GM12878 (cell line): ENCODE measurements around the gene ATF6B. TPM values are rescaled to one million over a fixed set of nuclear protein-coding genes. Genes with fewer than 3 reads are reported as not detected.

Experiments
- ATAC-seq: fragments of 200-7000 bp; cut with Tn5 transposase; 3 replicates; pipeline ENCODE4 v1.9.1; 2020; ENCODE audit warnings: mild to moderate bottlenecking, moderate library complexity
- BruUV-seq: library from RNA; stranded (reverse); fragments of 400-500 nt; replicated peaks from 2 replicates; lab custom pipeline; 2021; lab: Mats Ljungman, UMichigan
- CTCF ChIA-PET: fragments of 300-600 bp; sonication (Branson Sonifier 250); formaldehyde crosslinking; extraction: SDS; loops from one replicate; lab custom pipeline; 2021; ENCODE audit warnings: inconsistent platforms; lab: Yijun Ruan, JAX
- POLR2A ChIA-PET: fragments of 350-600 bp; formaldehyde crosslinking; extraction: SDS; loops from one replicate; lab custom pipeline; 2021; ENCODE audit warnings: inconsistent platforms; lab: Charles Lee
- RAD21 ChIA-PET: fragments of 300-600 bp; sonication (Branson Sonifier 250); formaldehyde crosslinking; loops from one replicate; lab custom pipeline; 2023; ENCODE audit warnings: antibody characterized with exemption; ENCODE audit not compliant: unreplicated experiment; lab: Charles Lee
- SMC1A ChIA-PET: fragments of 300-600 bp; sonication (Branson Sonifier 250); formaldehyde crosslinking; loops from one replicate; lab custom pipeline; 2023; ENCODE audit not compliant: unreplicated experiment, uncharacterized antibody; lab: Charles Lee
- DNase-seq: peaks from one replicate; pipeline ENCODE4 v3.0.0-alpha.2; 2011; ENCODE audit warnings: low read depth, low spot score
- FAIRE-seq: peaks from 3 replicates; lab custom pipeline; 2011; peaks lifted over from hg19 to GRCh38; lab: Jason Lieb, UNC
- H2AFZ ChIP-seq: 2 replicates; pipeline ENCODE4 v1.6.0; 2011; ENCODE audit warnings: low read depth, low read length, control low read depth; ENCODE audit not compliant: control insufficient read depth
- H3K27ac ChIP-seq: 2 replicates; pipeline ENCODE4 v1.5.1; 2011; ENCODE audit warnings: control low read depth; ENCODE audit not compliant: control insufficient read depth, insufficient read depth
- H3K27me3 ChIP-seq, 2 experiments: replicated peaks in 1 of 2; 2 replicates each; pipeline versions ENCODE4 v1.6.0 to v1.6.1; 2011; ENCODE audit warnings: low read length in 1 of 2; ENCODE audit not compliant: control insufficient read depth in 2 of 2, insufficient read depth in 2 of 2
- H3K36me3 ChIP-seq, 2 experiments: 2 replicates each; pipeline ENCODE4 v1.5.1; 2011; ENCODE audit warnings: low read length in 1 of 2; ENCODE audit not compliant: control insufficient read depth in 2 of 2, insufficient read depth in 2 of 2
- H3K4me1 ChIP-seq: 2 replicates; pipeline ENCODE4 v1.6.1; 2011; ENCODE audit warnings: mild to moderate bottlenecking, low read length, moderate library complexity, mixed read lengths; ENCODE audit not compliant: control insufficient read depth, insufficient read depth
- H3K4me2 ChIP-seq: 2 replicates; pipeline ENCODE4 v1.6.0; 2011; ENCODE audit warnings: control low read depth; ENCODE audit not compliant: control insufficient read depth, insufficient read depth
- H3K4me3 ChIP-seq: fragments of 200-600 bp; sonication (generic); 2 replicates; pipeline ENCODE4 v1.5.1; 2016
- H3K79me2 ChIP-seq: 2 replicates; pipeline ENCODE4 v1.6.0; 2011; ENCODE audit warnings: low read length; ENCODE audit not compliant: control insufficient read depth, insufficient read depth
- H3K9ac ChIP-seq: 2 replicates; pipeline ENCODE4 v1.8.0; 2011; ENCODE audit warnings: low read length, control low read depth, mixed read lengths; ENCODE audit not compliant: control insufficient read depth, insufficient read depth
- H3K9me3 ChIP-seq: replicated peaks from 3 replicates; pipeline ENCODE4 v1.5.1; 2011; ENCODE audit warnings: mild to moderate bottlenecking, low read length; ENCODE audit not compliant: control insufficient read depth, insufficient read depth
- H4K20me1 ChIP-seq: 2 replicates; pipeline ENCODE4 v1.6.0; 2011; ENCODE audit not compliant: control insufficient read depth, insufficient read depth
- CHD2 ChIP-seq: IDR thresholded peaks from 2 replicates; pipeline ENCODE4 v1.6.1; 2011; ENCODE audit warnings: low read depth, low read length, improper control_type of control experiment, borderline replicate concordance
- EED ChIP-seq: sonication (generic); IDR thresholded peaks from 2 replicates; pipeline ENCODE4 v1.6.1; 2016; ENCODE audit warnings: antibody characterized with exemption, low read depth
- IKZF1 ChIP-seq: fragments of 450-650 bp; conservative IDR thresholded peaks from 2 replicates; pipeline ENCODE4 v1.6.1; 2017; ENCODE audit warnings: antibody characterized with exemption, mild to moderate bottlenecking
- MTA2 ChIP-seq: fragments of 450-650 bp; IDR thresholded peaks from 2 replicates; pipeline ENCODE4 v1.6.1; 2016; ENCODE audit warnings: low read depth, mild to moderate bottlenecking, moderate library complexity
- MTA3 ChIP-seq: IDR thresholded peaks from 2 replicates; pipeline ENCODE4 v1.6.1; 2012; ENCODE audit warnings: low read length, inconsistent platforms, borderline replicate concordance
- NFXL1 ChIP-seq: fragments of 450-650 bp; IDR thresholded peaks from 2 replicates; pipeline ENCODE4 v1.6.1; 2017; ENCODE audit warnings: antibody characterized with exemption, mild to moderate bottlenecking, borderline replicate concordance
- NFYA ChIP-seq: IDR thresholded peaks from 2 replicates; pipeline ENCODE4 v1.6.1; 2011; ENCODE audit warnings: low read depth, mild to moderate bottlenecking, low read length, improper control_type of control experiment, borderline replicate concordance
- SPI1 ChIP-seq: IDR thresholded peaks from 2 replicates; pipeline ENCODE4 v1.6.1; 2011; ENCODE audit warnings: low read depth, mild to moderate bottlenecking, low read length, moderate library complexity, borderline replicate concordance; ENCODE audit not compliant: insufficient read depth
- STAT1 ChIP-seq: fragments of 450-650 bp; conservative IDR thresholded peaks from 2 replicates; pipeline ENCODE4 v1.6.1; 2014; ENCODE audit warnings: antibody characterized with exemption, mild to moderate bottlenecking
- WGBS: methylation state at CpG from one replicate; pipeline ENCODE4 v1.1.6; 2016; ENCODE audit warnings: low lambda C conversion rate; ENCODE audit not compliant: insufficient replicate concordance, insufficient coverage; ENCODE audit errors: missing lambda C conversion rate; 5-methylcytosine and 5-hydroxymethylcytosine counted together
- in situ Hi-C: fragments of 300-500 bp; cut with MboI; formaldehyde crosslinking; loops from 9 replicates; pipeline ENCODE4 v1.14.3; 2018; ENCODE audit warnings: mixed read lengths
- intact Hi-C: fragments of 100-400 bp; cut with micrococcal nuclease; formaldehyde crosslinking; loops from one replicate; pipeline ENCODE4 v1.14.2; 2022; ENCODE audit not compliant: unreplicated experiment
- polyA plus RNA-seq, 11 experiments: library from polyadenylated mRNA; depleted of rRNA in 4 of 11; unstranded in 6 of 11; stranded (reverse) in 5 of 11; fragments of >200 nt; fragmentation: Nextera tagmentation in 4 of 11; fragmentation: Illumina TruSeq in 1 of 11; extraction: Ambion mirVana in 4 of 11; extraction: Trizol in 1 of 11; gene quantifications; 1 replicate in 1 of 11; 2 replicates in 10 of 11; pipeline versions ENCODE4 v1.2.1 to v1.2.3, GENCODE V29; 2011 to 2016; ENCODE audit warnings: inconsistent platforms in 2 of 11, missing spikeins in 2 of 11, low read depth in 1 of 11
- total RNA-seq, 4 experiments: library from RNA; depleted of rRNA in 3 of 4; stranded (reverse); fragments of >200 nt in 3 of 4; fragmentation: Illumina TruSeq in 1 of 4; extraction: Trizol in 1 of 4; gene quantifications; 2 replicates each; pipeline versions ENCODE4 v1.2.1 to v1.2.3, GENCODE V29; 2013 to 2021
- TF ChIP-seq, protein P1 (sequence below): IDR thresholded peaks from 2 replicates; pipeline ENCODE4 v1.6.1; 2012; ENCODE audit warnings: low read depth, low read length, improper control_type of control experiment
- TF ChIP-seq, protein P2 (sequence below): fragments of 450-650 bp; IDR thresholded peaks from 2 replicates; pipeline ENCODE4 v1.6.1; 2017; ENCODE audit warnings: mild to moderate bottlenecking, moderate library complexity

ATF6B gene
- total and polyA plus RNA-seq, 10 of the 15 experiments (the other 5 are each of a cell fraction or from before 2014, with no cell fraction given): 13.6 to 83.9 (median 44.0) TPM

DNA sequence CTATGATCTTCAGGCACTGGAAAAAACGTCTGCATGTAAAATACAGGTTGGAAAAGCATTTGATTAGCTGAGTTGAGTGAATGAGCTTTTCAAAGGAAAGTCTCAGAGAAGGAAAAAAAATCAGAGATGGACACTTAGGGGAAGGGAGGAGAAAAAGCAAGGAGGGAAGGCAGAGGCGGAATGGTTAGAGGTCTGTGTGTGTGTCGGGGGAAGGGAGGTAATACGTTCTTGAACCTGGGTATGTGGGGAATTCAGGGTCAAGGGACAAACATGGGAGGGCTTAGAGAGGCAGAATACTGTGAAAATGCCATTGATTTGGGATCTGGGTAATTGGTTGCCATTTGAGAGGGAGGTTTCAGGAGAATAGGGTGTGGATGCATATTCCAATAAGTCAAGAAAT, 18.6 kb upstream of the ATF6B start:
- Histone ChIP-seq H4K20me1 (no peaks in the 10 kb centered on the region), H3K9me3 (no peaks in the 10 kb centered on the region; the same call in 2 of the 3 replicates), H3K79me2 (no peaks in the 10 kb centered on the region), H2AFZ (no peak overlapping the region), H3K4me2 (no peak overlapping the region), H3K27me3 (peaks cover 7 to 12% of the 10 kb centered on the region in 2 experiments), H3K27ac (no peak overlapping the region), H3K9ac (no peak overlapping the region), H3K4me3 (no peak overlapping the region), H3K4me1 (no peaks in the 10 kb centered on the region), H3K36me3 (no peaks in the 10 kb centered on the region)
- TF ChIP-seq SPI1 (no peak), STAT1 (no peak), NFYA (no peak), NFXL1 (no peak), IKZF1 (no peak), EED (no peak), MTA3 (no peak), MTA2 (no peak)
- CTCF ChIA-PET: no interaction called here
- in situ Hi-C loops (no loop called here), intact Hi-C loops (no loop called here)
- POLR2A ChIA-PET: interaction anchor here (0.6 kb wide), 1 partner anchor 10 kb away, joined by 4 read pairs; no protein-coding TSS in a partner anchor
- ATAC-seq: no peak
- no peak for FAIRE-seq
- SMC1A ChIA-PET: no interaction called here
- DNase-seq: no peak
- BruUV-seq: no TSS peak
- RAD21 ChIA-PET: no interaction called here
- WGBS: 49% methylated on average over 4 of the region's 4 CpGs

DNA sequence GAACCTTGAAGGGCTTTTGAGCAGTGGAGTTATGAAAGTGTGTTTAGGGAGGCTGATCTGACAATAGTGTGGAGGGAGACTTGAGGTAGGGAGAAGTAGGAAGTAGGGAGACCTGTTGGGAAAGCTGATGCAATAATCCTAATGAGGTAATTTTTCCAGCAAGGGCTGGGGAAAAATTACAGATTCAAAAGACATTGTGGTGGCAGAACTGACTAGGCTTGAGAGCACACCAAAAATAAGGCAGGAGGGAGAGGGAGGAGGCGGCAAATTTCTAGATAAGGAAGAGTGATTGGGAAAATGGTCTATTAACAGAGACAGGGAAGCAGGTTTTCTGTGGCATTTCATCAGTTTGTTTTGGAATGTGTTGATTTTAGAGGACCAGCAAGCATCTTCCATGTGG, 18.2 kb upstream of the ATF6B start:
- Histone ChIP-seq H3K79me2 (no peaks in the 10 kb centered on the region), H3K4me1 (no peaks in the 10 kb centered on the region), H3K9me3 (no peaks in the 10 kb centered on the region; the same call in 2 of the 3 replicates), H3K27me3 (peaks cover 7 to 12% of the 10 kb centered on the region in 2 experiments), H3K27ac (no peak overlapping the region), H4K20me1 (no peaks in the 10 kb centered on the region)
- CTCF ChIA-PET: interaction anchor here (0.5 to 1.7 kb wide), 2 partner anchors 8 to 18 kb away, joined by 3 to 5 read pairs; partner anchors contain the start of gene EGFL8
- TF ChIP-seq, protein P1, sequence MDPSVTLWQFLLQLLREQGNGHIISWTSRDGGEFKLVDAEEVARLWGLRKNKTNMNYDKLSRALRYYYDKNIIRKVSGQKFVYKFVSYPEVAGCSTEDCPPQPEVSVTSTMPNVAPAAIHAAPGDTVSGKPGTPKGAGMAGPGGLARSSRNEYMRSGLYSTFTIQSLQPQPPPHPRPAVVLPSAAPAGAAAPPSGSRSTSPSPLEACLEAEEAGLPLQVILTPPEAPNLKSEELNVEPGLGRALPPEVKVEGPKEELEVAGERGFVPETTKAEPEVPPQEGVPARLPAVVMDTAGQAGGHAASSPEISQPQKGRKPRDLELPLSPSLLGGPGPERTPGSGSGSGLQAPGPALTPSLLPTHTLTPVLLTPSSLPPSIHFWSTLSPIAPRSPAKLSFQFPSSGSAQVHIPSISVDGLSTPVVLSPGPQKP: no peak
- TF ChIP-seq, protein P2, sequence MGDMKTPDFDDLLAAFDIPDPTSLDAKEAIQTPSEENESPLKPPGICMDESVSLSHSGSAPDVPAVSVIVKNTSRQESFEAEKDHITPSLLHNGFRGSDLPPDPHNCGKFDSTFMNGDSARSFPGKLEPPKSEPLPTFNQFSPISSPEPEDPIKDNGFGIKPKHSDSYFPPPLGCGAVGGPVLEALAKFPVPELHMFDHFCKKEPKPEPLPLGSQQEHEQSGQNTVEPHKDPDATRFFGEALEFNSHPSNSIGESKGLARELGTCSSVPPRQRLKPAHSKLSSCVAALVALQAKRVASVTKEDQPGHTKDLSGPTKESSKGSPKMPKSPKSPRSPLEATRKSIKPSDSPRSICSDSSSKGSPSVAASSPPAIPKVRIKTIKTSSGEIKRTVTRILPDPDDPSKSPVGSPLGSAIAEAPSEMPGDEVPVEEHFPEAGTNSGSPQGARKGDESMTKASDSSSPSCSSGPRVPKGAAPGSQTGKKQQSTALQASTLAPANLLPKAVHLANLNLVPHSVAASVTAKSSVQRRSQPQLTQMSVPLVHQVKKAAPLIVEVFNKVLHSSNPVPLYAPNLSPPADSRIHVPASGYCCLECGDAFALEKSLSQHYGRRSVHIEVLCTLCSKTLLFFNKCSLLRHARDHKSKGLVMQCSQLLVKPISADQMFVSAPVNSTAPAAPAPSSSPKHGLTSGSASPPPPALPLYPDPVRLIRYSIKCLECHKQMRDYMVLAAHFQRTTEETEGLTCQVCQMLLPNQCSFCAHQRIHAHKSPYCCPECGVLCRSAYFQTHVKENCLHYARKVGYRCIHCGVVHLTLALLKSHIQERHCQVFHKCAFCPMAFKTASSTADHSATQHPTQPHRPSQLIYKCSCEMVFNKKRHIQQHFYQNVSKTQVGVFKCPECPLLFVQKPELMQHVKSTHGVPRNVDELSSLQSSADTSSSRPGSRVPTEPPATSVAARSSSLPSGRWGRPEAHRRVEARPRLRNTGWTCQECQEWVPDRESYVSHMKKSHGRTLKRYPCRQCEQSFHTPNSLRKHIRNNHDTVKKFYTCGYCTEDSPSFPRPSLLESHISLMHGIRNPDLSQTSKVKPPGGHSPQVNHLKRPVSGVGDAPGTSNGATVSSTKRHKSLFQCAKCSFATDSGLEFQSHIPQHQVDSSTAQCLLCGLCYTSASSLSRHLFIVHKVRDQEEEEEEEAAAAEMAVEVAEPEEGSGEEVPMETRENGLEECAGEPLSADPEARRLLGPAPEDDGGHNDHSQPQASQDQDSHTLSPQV: no peak
- no peak for TF ChIP-seq CHD2
- TF ChIP-seq, all 136 proteins: peak for 0
- no peak overlapping the region for H3K4me3 ChIP-seq
- POLR2A ChIA-PET: interaction anchor here (0.6 kb wide), 2 partner anchors 9 to 52 kb away, joined by 4 to 10 read pairs; no protein-coding TSS in a partner anchor
- no peaks in the 10 kb centered on the region for H3K36me3 ChIP-seq
- H3K9ac ChIP-seq: no peak overlapping the region
- RAD21 ChIA-PET: no interaction called here
- no TSS peak for BruUV-seq
- FAIRE-seq (no peak), ATAC-seq (no peak), DNase-seq (no peak)
- no peak overlapping the region for H2AFZ ChIP-seq
- intact Hi-C loops: no loop called here
- in situ Hi-C loops: no loop called here
- no peak overlapping the region for H3K4me2 ChIP-seq
- SMC1A ChIA-PET: no interaction called here
- WGBS: 50% methylated on average over 1 of the region's 1 CpG
